GM23248 (cell line): ENCODE results near the gene SUN1. TPM values are rescaled to one million over a fixed set of nuclear protein-coding genes. Genes with fewer than 3 reads are reported as not detected.

Experiments used
- DNase-seq: peaks from one replicate; pipeline ENCODE4 v3.0.0-alpha.2; 2015
- H2AFZ ChIP-seq: fragments of 200-600 bp; sonication (generic); 2 replicates; pipeline ENCODE4 v1.6.1; 2016; ENCODE audit warnings: antibody characterized with exemption
- H3F3A ChIP-seq: fragments of 200-600 bp; sonication (generic); 2 replicates; pipeline ENCODE4 v1.6.1; 2016; ENCODE audit warnings: mild to moderate bottlenecking, antibody characterized with exemption, mixed run types; ENCODE audit not compliant: insufficient read depth
- H3K27ac ChIP-seq: fragments of 200-600 bp; sonication (generic); 2 replicates; pipeline ENCODE4 v1.5.1; 2016; ENCODE audit warnings: mild to moderate bottlenecking
- H3K27me3 ChIP-seq: fragments of 200-600 bp; sonication (generic); replicated peaks from 2 replicates; pipeline ENCODE4 v1.6.1; 2016; ENCODE audit warnings: mild to moderate bottlenecking; ENCODE audit not compliant: insufficient read depth
- H3K36me3 ChIP-seq: fragments of 200-600 bp; sonication (generic); 2 replicates; pipeline ENCODE4 v1.6.1; 2016; ENCODE audit warnings: low read depth, mild to moderate bottlenecking
- H3K4me1 ChIP-seq: fragments of 200-600 bp; sonication (generic); 2 replicates; pipeline ENCODE4 v1.6.1; 2016; ENCODE audit warnings: mild to moderate bottlenecking; ENCODE audit not compliant: insufficient read depth
- H3K4me2 ChIP-seq: fragments of 200-600 bp; sonication (generic); one replicate; pipeline ENCODE4 v1.6.1; 2016; ENCODE audit warnings: mild to moderate bottlenecking; ENCODE audit not compliant: unreplicated experiment
- H3K4me3 ChIP-seq: fragments of 200-600 bp; sonication (generic); 2 replicates; pipeline ENCODE4 v1.5.1; 2016; ENCODE audit warnings: mild to moderate bottlenecking
- H3K79me2 ChIP-seq: fragments of 200-600 bp; sonication (generic); 2 replicates; pipeline ENCODE4 v1.6.1; 2016; ENCODE audit warnings: mild to moderate bottlenecking; ENCODE audit not compliant: insufficient read depth
- H3K9ac ChIP-seq: fragments of 200-600 bp; sonication (generic); 2 replicates; pipeline ENCODE4 v1.6.1; 2016; ENCODE audit warnings: mild to moderate bottlenecking
- H3K9me2 ChIP-seq: fragments of 200-600 bp; sonication (generic); 2 replicates; pipeline ENCODE4 v1.6.1; 2016; ENCODE audit warnings: mixed run types, mild to moderate bottlenecking, moderate library complexity; ENCODE audit not compliant: insufficient read depth
- H3K9me3 ChIP-seq: fragments of 200-600 bp; sonication (generic); one replicate; pipeline ENCODE4 v1.6.1; 2017; ENCODE audit warnings: low read depth
- H4K20me1 ChIP-seq: fragments of 200-600 bp; sonication (generic); 2 replicates; pipeline ENCODE4 v1.6.0; 2016; ENCODE audit not compliant: insufficient read depth
- EZH2 ChIP-seq: fragments of 200-600 bp; sonication (generic); IDR thresholded peaks from 2 replicates; pipeline ENCODE4 v1.6.1; 2018; ENCODE audit warnings: antibody characterized with exemption, mild to moderate bottlenecking; ENCODE audit not compliant: insufficient read depth, poor library complexity, severe bottlenecking
- EZH2phosphoT487 ChIP-seq: fragments of 200-600 bp; sonication (generic); IDR thresholded peaks from 2 replicates; pipeline ENCODE4 v1.6.1; 2018; ENCODE audit warnings: antibody characterized with exemption, moderate library complexity, mild to moderate bottlenecking, low read depth; ENCODE audit not compliant: insufficient read depth
- WGBS, 2 experiments: methylation state at CpG; one replicate each; pipeline ENCODE4 v1.1.6; 2015 to 2017; ENCODE audit warnings: low lambda C conversion rate in 2 of 2, low coverage in 1 of 2; ENCODE audit errors: missing lambda C conversion rate in 2 of 2; 5-methylcytosine and 5-hydroxymethylcytosine counted together
- in situ Hi-C: fragments of 300-500 bp; cut with MboI; formaldehyde crosslinking; loops from 2 replicates; pipeline ENCODE4 v1.15.0; 2020
- polyA plus RNA-seq: library from polyadenylated mRNA; unstranded; fragments of >200 nt; fragmentation: Nextera tagmentation; extraction: Ambion mirVana; gene quantifications from 2 replicates; pipeline ENCODE4 v1.2.1, GENCODE V29; 2016
- total RNA-seq: library from RNA; depleted of rRNA; stranded (reverse); fragments of >200 nt; shearing (Covaris generic); gene quantifications from 2 replicates; pipeline ENCODE4 v1.2.3, GENCODE V29; 2014

Gene SUN1
- total and polyA plus RNA-seq, 2 experiments from 2014 or later, result 74.0 to 104 TPM

DNA sequence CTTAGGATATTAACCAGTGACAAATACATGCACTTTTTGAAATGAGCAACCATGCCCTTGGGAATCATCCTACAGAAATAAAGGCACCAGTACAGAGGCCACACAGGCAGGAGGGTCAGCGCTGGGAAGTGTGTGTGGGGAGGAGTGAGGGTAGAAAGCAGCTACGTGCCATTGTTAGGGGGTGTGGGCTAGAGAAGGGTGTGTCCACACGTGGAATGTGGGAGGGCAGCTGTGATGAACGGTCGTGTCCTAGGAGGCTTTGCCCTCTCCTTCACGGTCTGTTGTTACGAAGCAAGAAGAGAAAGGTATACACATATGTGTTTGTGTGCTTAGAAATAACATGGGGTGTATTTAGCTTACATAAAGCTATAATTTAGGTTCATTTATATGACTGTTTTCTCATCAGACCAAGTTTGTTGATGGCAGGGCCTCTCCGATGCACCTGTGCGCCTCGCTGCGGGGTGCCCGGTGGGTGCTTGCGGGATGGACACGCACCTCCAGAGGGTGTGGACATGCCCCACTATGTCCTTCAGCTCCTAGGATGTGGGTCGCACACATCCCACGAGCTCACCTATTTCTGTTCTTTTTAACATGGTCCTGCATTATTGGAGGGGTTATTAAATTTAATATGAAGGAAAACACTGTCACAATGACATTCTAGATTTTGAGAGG lies 27.2 kb downstream of the SUN1 start:
- Histone ChIP-seq H4K20me1 (no peaks in the 10 kb centered on the region), H2AFZ (no peak overlapping the region), H3K79me2 (no peaks in the 10 kb centered on the region), H3F3A (no peaks in the 10 kb centered on the region), H3K9me2 (no peaks in the 10 kb centered on the region), H3K9me3 (no peaks in the 10 kb centered on the region), H3K36me3 (peaks cover 21% of the 10 kb centered on the region), H3K27me3 (no peaks in the 10 kb centered on the region), H3K4me3 (no peak overlapping the region), H3K4me1 (no peaks in the 10 kb centered on the region), H3K4me2 (no peak overlapping the region), H3K9ac (no peak overlapping the region), H3K27ac (no peak overlapping the region)
- no peak for TF ChIP-seq EZH2phosphoT487
- no peak for TF ChIP-seq EZH2
- in situ Hi-C loops, result no loop called here
- WGBS, 2 experiments, result 79 to 80% methylated on average over 16 of the region's 16 CpGs
- DNase-seq, result no peak

DNA sequence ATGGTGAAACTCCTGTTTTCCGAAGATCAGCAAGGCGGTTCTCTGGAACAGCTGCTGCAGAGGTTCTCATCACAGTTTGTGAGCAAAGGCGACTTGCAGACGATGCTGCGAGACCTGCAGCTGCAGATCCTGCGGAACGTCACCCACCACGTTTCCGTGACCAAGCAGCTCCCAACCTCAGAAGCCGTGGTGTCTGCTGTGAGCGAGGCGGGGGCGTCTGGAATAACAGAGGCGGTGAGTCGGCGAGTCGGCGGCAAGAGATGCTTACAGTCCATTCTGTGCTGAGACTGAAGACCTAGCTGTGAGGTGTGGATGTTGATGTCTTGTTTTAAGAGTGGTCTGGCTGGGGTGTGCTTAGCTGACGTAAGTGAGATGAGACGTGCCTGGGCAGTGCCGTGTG lies 27.9 kb downstream of the SUN1 start:
- Histone ChIP-seq H3K27me3 (no peaks in the 10 kb centered on the region), H3K4me3 (no peak overlapping the region), H3F3A (no peaks in the 10 kb centered on the region), H3K27ac (no peak overlapping the region), H3K9me3 (no peaks in the 10 kb centered on the region), H2AFZ (no peak overlapping the region), H3K4me2 (no peak overlapping the region), H3K79me2 (no peaks in the 10 kb centered on the region), H4K20me1 (no peaks in the 10 kb centered on the region), H3K9ac (no peak overlapping the region), H3K9me2 (no peaks in the 10 kb centered on the region), H3K4me1 (no peaks in the 10 kb centered on the region), H3K36me3 (peaks cover 16% of the 10 kb centered on the region)
- in situ Hi-C loops, result no loop called here
- WGBS, 2 experiments, result 94 to 95% methylated on average over 21 of the region's 21 CpGs
- no peak for DNase-seq
- TF ChIP-seq EZH2phosphoT487, result no peak
- no peak for TF ChIP-seq EZH2

DNA sequence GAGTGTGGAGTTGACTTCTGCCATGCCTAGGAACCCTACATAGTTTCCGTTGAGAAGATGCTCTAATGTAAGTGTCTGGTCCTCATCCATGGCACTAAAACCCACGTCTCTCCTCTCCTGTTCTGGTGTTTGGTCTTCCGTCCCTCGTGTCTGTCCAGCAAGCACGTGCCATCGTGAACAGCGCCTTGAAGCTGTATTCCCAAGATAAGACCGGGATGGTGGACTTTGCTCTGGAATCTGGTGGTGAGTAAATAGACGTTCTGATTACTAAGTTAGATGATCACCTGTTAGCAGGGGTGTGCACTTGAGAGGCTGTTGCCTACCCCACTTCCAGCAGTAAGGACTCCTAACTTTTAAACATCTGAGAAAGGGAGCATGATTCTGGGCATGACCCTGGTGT lies 28.9 kb downstream of the SUN1 start:
- Histone ChIP-seq H3K36me3 (peaks cover 16% of the 10 kb centered on the region), H3F3A (no peaks in the 10 kb centered on the region), H2AFZ (no peak overlapping the region), H4K20me1 (no peaks in the 10 kb centered on the region), H3K9ac (no peak overlapping the region), H3K9me3 (no peaks in the 10 kb centered on the region), H3K4me3 (no peak overlapping the region), H3K9me2 (no peaks in the 10 kb centered on the region), H3K27ac (no peak overlapping the region), H3K79me2 (no peaks in the 10 kb centered on the region), H3K27me3 (no peaks in the 10 kb centered on the region), H3K4me1 (no peaks in the 10 kb centered on the region), H3K4me2 (no peak overlapping the region)
- no peak for TF ChIP-seq EZH2phosphoT487
- no peak for TF ChIP-seq EZH2
- 90% methylated on average over 9 of the region's 9 CpGs for WGBS, 2 experiments
- in situ Hi-C loops, result no loop called here
- DNase-seq, result no peak

DNA sequence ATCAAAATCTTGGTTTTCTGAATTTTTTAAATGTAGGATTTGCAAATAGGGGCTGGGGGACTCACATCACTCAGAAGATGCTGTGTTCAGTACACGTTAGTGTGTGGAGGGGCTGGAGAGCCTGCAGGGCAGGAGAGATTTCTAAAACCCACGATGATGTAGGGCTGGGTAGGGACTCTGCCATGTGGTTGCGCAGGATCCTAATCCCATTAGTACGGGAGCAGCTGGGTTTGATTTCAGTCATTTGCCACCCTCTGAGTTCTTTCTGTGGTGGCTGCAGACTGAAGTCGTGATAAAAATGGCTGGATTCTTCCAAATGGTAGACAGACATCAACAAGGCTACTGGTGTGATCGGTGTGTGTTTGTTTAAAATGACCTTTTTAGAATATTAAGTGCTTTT lies 29.9 kb downstream of the SUN1 start:
- no peak overlapping the region for H3K27ac ChIP-seq
- no peak overlapping the region for H3K9ac ChIP-seq
- no peaks in the 10 kb centered on the region for H3K79me2 ChIP-seq
- no peak overlapping the region for H2AFZ ChIP-seq
- peaks cover 5% of the 10 kb centered on the region for H3K4me1 ChIP-seq
- H3K9me2 ChIP-seq, result no peaks in the 10 kb centered on the region
- H3F3A ChIP-seq, result 0 out of 2 replicates have a peak, but pooled peaks cover under 1% of the 10 kb centered on the region
- 81 to 84% methylated on average over 6 of the region's 6 CpGs for WGBS, 2 experiments
- no peak for DNase-seq
- H4K20me1 ChIP-seq, result no peaks in the 10 kb centered on the region
- no peak overlapping the region for H3K4me2 ChIP-seq
- no peak overlapping the region for H3K4me3 ChIP-seq
- peaks cover 16% of the 10 kb centered on the region for H3K36me3 ChIP-seq
- H3K27me3 ChIP-seq, result no peaks in the 10 kb centered on the region
- H3K9me3 ChIP-seq, result no peaks in the 10 kb centered on the region
- in situ Hi-C loops, result no loop called here
- TF ChIP-seq EZH2phosphoT487 (no peak), EZH2 (no peak)
